HUES64 (cell line): Measurements from ENCODE around the gene LRRC9.
A peak's percentile ranks its signal among the peaks of the same experiment; 100 is the strongest.
"Not testable (repeated sequence)": the region's sequence is repeated elsewhere in the genome, so short reads cannot be mapped to it uniquely, and the experiment has no call there.

ENCODE experiments used
- H3K27ac ChIP-seq: 2 replicates; pipeline ENCODE4 v1.7.0; 2013; ENCODE audit warnings: low read depth, low read length, inconsistent platforms
- H3K27me3 ChIP-seq: 2 replicates; pipeline ENCODE4 v1.6.1; 2013; ENCODE audit warnings: mild to moderate bottlenecking, low read length; ENCODE audit not compliant: insufficient read depth
- H3K36me3 ChIP-seq: 2 replicates; pipeline ENCODE4 v1.6.1; 2013; ENCODE audit warnings: mild to moderate bottlenecking, low read length; ENCODE audit not compliant: insufficient read depth
- H3K4me1 ChIP-seq: 2 replicates; pipeline ENCODE4 v1.6.1; 2013; ENCODE audit warnings: mild to moderate bottlenecking, low read length, moderate library complexity; ENCODE audit not compliant: insufficient read depth
- H3K4me3 ChIP-seq: 2 replicates; pipeline ENCODE4 v1.5.1; 2013; ENCODE audit warnings: mild to moderate bottlenecking, low read length, moderate library complexity
- H3K9ac ChIP-seq: 2 replicates; pipeline ENCODE4 v1.6.1; 2013; ENCODE audit warnings: mild to moderate bottlenecking, low read depth, low read length
- H3K9me3 ChIP-seq: 2 replicates; pipeline ENCODE4 v1.6.1; 2013; ENCODE audit warnings: low read depth, low read length; ENCODE audit not compliant: insufficient read depth
- WGBS: fragments of 150-250, 120-280 bp; methylation state at CpG from one replicate; pipeline ENCODE4 v1.1.7; 2013; ENCODE audit warnings: missing lambda C conversion rate; 5-methylcytosine and 5-hydroxymethylcytosine counted together

LRRC9 gene

GRCh38 chr14:59912443-59912842 is 7.5 kb upstream of the LRRC9 start:
- 91% methylated on average over 2 of the region's 2 CpGs for WGBS
- H3K27me3 ChIP-seq, result no peaks in the 10 kb centered on the region
- no peaks in the 10 kb centered on the region for H3K9me3 ChIP-seq
- no peak overlapping the region for H3K27ac ChIP-seq
- H3K36me3 ChIP-seq, result no peaks in the 10 kb centered on the region
- H3K4me1 ChIP-seq, result no peaks in the 10 kb centered on the region
- H3K9ac ChIP-seq, result no peak overlapping the region
- no peak overlapping the region for H3K4me3 ChIP-seq

- H3K9me3 ChIP-seq, result no peaks in the 10 kb centered on the region
- WGBS, result 92% methylated on average over 1 of the region's 1 CpG
- H3K36me3 ChIP-seq, result no peaks in the 10 kb centered on the region
- no peaks in the 10 kb centered on the region for H3K27me3 ChIP-seq
- H3K4me1 ChIP-seq, result 0 out of 2 replicates have a peak, but pooled peaks cover under 1% of the 10 kb centered on the region
- no peak overlapping the region for H3K9ac ChIP-seq
- H3K27ac ChIP-seq, result no peak overlapping the region
- H3K4me3 ChIP-seq, result no peak overlapping the region
Observed at GRCh38 chr14:59913187-59913586, 6.8 kb upstream of the LRRC9 start.

DNA sequence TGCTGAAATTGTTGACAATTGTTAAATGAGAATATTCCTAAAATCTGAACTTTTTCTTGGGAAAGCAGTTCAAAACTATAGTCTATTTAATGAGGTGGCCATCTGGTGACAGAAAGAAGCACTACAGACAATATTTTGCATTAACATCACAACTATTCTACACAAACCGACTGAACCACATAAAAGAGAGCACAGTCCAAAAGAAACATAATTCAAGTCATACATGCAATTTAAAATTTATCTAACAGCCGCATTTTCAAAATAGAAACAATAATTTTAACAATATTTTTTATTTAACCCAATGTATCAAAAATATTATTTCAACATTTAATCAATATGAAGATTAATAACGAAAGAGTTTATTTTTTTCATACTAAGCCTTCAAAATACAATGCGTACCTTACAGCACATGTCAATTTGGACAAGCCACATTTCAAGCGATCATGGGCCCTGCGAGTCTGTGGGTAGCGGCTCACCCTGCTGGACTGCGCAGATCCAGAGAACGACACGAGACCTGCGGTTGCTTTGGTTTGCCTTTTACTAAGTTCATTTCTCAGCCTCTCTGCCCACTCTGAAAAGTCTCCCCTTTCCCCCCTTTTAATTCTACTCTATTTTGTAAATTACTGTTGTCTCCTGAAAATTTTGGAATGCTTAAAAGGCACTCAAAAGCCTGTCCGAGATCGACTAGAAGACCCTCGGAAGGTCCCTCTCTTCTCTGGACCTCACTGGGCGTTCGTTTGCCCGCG is 947 bp upstream of the LRRC9 start:
- Histone ChIP-seq H3K4me1 (peaks cover 6% of the 10 kb centered on the region; the same call in 1 of the 2 replicates), H3K27ac (peak overlapping the region; percentile 90), H3K4me3 (peak overlapping the region; percentile 83), H3K36me3 (no peaks in the 10 kb centered on the region), H3K27me3 (peaks cover 5% of the 10 kb centered on the region; the same call in 1 of the 2 replicates), H3K9ac (peak overlapping the region; percentile 82), H3K9me3 (no peaks in the 10 kb centered on the region)
- WGBS, result 2% methylated on average over 18 of the region's 18 CpGs

DNA sequence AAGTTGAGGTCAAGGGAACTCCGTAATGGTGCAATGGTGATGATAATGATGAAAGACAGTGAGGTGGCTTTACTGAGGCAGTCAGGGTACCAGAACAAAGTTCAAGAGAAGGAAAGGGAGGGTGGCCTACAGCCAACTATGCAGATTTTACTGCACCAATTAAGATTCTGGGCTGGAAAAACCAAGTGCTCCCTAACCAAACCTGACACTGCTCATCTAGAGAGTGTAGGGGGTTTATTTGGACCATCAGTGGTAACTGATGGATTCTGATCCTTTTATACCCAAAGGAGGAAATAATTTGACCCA is 387 bp downstream of the LRRC9 start:
- no peaks in the 10 kb centered on the region for H3K9me3 ChIP-seq
- no peak overlapping the region for H3K27ac ChIP-seq
- 48% methylated on average over 1 of the region's 1 CpG for WGBS
- H3K27me3 ChIP-seq, result peaks cover 5% of the 10 kb centered on the region; the same call in 1 of the 2 replicates
- no peaks in the 10 kb centered on the region for H3K36me3 ChIP-seq
- peaks cover 6% of the 10 kb centered on the region; the same call in 1 of the 2 replicates for H3K4me1 ChIP-seq
- H3K4me3 ChIP-seq, result peak overlapping the region; percentile 83
- peak overlapping the region; percentile 61 for H3K9ac ChIP-seq

DNA sequence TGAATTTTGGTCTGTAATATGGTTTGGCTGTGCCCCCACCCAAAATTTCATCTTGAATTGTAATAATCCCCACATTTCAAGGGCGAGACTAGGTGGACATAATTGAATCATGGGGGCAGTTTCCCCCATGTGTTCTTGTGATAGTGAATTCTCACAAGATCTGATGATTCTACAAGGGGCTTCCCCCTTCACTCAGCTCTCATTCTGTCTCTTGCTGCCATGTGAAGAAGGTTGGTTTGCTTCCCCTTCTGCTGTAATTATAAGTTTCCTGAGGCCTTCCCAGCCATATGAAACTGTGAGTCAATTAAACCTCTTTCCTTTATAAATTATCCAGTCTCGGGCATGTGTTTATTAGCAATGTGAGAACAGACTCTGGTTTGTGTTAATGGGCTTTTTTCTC is 5.9 kb downstream of the LRRC9 start:
- Histone ChIP-seq H3K36me3 (no peaks in the 10 kb centered on the region), H3K9me3 (no peaks in the 10 kb centered on the region), H3K27me3 (peaks cover 4% of the 10 kb centered on the region; the same call in 1 of the 2 replicates), H3K27ac (no peak overlapping the region), H3K9ac (no peak overlapping the region), H3K4me1 (peaks cover 3% of the 10 kb centered on the region; the same call in 1 of the 2 replicates), H3K4me3 (no peak overlapping the region)
- no CpG with 5 or more reads among the region's 2 CpGs for WGBS

GRCh38 chr14:59926534-59926933 is 6.6 kb downstream of the LRRC9 start:
- Histone ChIP-seq H3K9ac (no peak overlapping the region), H3K36me3 (no peaks in the 10 kb centered on the region), H3K27ac (no peak overlapping the region), H3K27me3 (no peaks in the 10 kb centered on the region), H3K4me1 (peaks cover 3% of the 10 kb centered on the region; the same call in 1 of the 2 replicates), H3K9me3 (no peaks in the 10 kb centered on the region), H3K4me3 (no peak overlapping the region)
- 100% methylated on average over 1 of the region's 1 CpG for WGBS

DNA sequence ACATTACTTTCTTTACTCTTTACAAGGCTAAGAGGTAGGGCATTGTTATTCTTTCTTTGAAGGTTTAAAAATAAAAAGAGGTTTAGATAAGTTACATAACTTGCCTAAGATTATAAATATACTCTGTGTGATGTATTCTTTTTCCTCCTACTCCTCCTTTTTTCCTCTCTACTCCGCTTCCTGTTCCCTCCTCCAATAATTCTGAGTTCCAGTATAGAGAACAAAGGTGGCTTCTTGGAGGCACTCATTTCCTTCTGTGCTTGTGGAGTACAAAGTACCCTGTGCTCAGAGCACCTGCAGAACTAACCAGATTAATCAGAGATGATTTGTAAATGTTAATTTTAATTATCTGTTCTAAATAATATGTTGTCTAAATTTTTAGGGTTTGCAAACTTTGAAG is 11.3 kb downstream of the LRRC9 start:
- no peaks in the 10 kb centered on the region for H3K9me3 ChIP-seq
- WGBS, result no CpG with 5 or more reads among the region's 1 CpG
- no peak overlapping the region for H3K9ac ChIP-seq
- H3K36me3 ChIP-seq, result no peaks in the 10 kb centered on the region
- no peak overlapping the region for H3K4me3 ChIP-seq
- H3K27me3 ChIP-seq, result no peaks in the 10 kb centered on the region
- H3K27ac ChIP-seq, result no peak overlapping the region
- peaks cover 3% of the 10 kb centered on the region; the same call in 1 of the 2 replicates for H3K4me1 ChIP-seq

DNA sequence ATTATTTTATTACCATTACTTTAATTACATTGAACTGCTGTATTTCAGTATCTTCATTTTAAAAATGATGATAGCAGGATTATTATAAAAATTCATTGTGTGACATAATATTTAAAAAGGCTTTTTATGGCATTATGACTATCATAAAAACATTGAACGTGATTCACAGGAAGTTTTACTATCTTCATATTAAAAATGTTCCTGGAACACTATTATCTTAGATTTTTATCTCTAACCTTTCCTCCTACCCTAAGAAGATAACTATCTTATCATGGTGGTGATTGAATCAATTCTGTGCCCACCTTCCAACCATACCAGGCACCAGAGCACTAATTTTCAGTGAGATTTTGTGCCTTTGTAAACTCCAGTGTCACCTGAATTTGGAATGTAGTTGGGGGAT is 16.2 kb downstream of the LRRC9 start:
- no peak overlapping the region for H3K9ac ChIP-seq
- WGBS, result no CpG with 5 or more reads among the region's 1 CpG
- no peak overlapping the region for H3K4me3 ChIP-seq
- H3K9me3 ChIP-seq, result no peaks in the 10 kb centered on the region
- no peaks in the 10 kb centered on the region for H3K36me3 ChIP-seq
- H3K4me1 ChIP-seq, result no peaks in the 10 kb centered on the region
- no peaks in the 10 kb centered on the region for H3K27me3 ChIP-seq
- H3K27ac ChIP-seq, result no peak overlapping the region

- 90% methylated on average over 3 of the region's 3 CpGs for WGBS
Observed at GRCh38 chr14:59939828-59940227, 19.9 kb downstream of the LRRC9 start.

DNA sequence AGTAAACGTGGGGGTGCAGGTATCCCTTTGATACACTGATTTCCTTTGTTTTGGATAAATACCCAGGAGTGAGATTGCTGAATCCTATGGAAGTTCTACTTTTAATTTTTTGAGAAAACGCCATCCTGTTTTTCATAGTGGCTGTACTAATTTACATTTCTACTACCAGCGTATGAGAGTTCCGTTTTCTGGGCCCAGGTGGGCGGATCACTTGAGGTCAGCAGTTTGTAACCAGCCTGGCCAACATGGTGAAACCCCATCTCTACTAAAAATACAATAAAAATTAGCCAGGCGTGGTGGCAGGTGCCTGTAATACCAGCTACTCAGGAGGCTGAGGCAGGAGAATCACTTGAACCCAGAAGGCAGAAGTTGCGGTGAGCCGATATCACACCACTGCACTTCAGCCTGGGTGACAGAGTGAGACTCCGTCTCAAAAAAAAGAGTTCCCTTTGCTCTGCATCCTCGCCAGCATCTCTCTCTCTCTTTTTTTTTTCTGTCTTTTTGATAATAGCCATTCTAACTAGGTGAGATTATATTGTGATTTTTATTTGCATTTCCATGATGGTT is 22.4 kb downstream of the LRRC9 start:
- not testable (repeated sequence) for H3K27me3 ChIP-seq, H3K4me3 ChIP-seq, H3K9ac ChIP-seq, H3K27ac ChIP-seq, H3K4me1 ChIP-seq, H3K36me3 ChIP-seq, H3K9me3 ChIP-seq
- WGBS, result 93% methylated on average over 10 of the region's 10 CpGs

More at GRCh38 chr14:59939828-59940227, 19.9 kb downstream of the LRRC9 start:
- Histone ChIP-seq H3K9ac (no peak overlapping the region), H3K27me3 (no peaks in the 10 kb centered on the region), H3K9me3 (no peaks in the 10 kb centered on the region), H3K36me3 (no peaks in the 10 kb centered on the region), H3K27ac (no peak overlapping the region), H3K4me1 (no peaks in the 10 kb centered on the region), H3K4me3 (no peak overlapping the region)

DNA sequence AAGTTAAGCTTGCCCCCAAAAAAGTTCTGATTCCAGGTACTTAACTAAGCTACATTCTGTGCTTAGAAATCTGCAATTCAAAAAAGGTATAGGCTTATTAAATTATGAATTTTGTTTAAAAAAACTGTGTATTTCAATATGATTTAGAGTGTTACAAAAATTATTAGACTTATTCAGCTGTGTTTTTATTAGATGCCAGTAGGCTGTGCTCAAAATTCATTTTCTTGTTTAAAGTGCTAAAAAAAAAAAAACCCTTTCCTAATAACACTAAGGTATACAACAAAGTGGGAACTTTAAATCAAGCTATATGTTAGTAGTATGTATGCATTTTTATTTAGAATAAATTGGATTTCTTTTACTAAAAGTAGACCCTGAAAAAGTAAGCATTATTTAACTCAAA is 25.0 kb downstream of the LRRC9 start:
- Histone ChIP-seq H3K36me3 (no peaks in the 10 kb centered on the region), H3K27ac (no peak overlapping the region), H3K9ac (no peak overlapping the region), H3K4me1 (no peaks in the 10 kb centered on the region), H3K4me3 (no peak overlapping the region), H3K27me3 (no peaks in the 10 kb centered on the region), H3K9me3 (no peaks in the 10 kb centered on the region)
